WTC11 (cell line): Measurements from ENCODE around the gene WDR53.

Experiments
- CTCF ChIP-seq: fragments of 200-600 bp; IDR thresholded peaks from 2 replicates; pipeline ENCODE4 v1.8.0; 2022; ENCODE audit warnings: antibody characterized with exemption
- IRF1 ChIP-seq: sonication (generic); formaldehyde crosslinking; IDR thresholded peaks from 2 replicates; pipeline ENCODE4 v1.8.0; 2023; ENCODE audit warnings: missing genetic modification reagents
- MAX ChIP-seq: sonication (generic); formaldehyde crosslinking; IDR thresholded peaks from 2 replicates; pipeline ENCODE4 v1.8.0; 2022; ENCODE audit warnings: mild to moderate bottlenecking, missing genetic modification reagents
- MLX ChIP-seq: sonication (generic); formaldehyde crosslinking; IDR thresholded peaks from 2 replicates; pipeline ENCODE4 v1.8.1; 2023; ENCODE audit warnings: mild to moderate bottlenecking, missing genetic modification reagents, moderate library complexity
- NR2C2 ChIP-seq: sonication (generic); formaldehyde crosslinking; IDR thresholded peaks from 2 replicates; pipeline ENCODE4 v1.8.0; 2022; ENCODE audit warnings: mild to moderate bottlenecking, missing genetic modification reagents
- TEAD4 ChIP-seq: sonication (generic); formaldehyde crosslinking; IDR thresholded peaks from 2 replicates; pipeline ENCODE4 v1.8.0; 2022; ENCODE audit warnings: mild to moderate bottlenecking, missing genetic modification reagents
- ZNF512 ChIP-seq: sonication (generic); formaldehyde crosslinking; IDR thresholded peaks from 2 replicates; pipeline ENCODE4 v1.8.1; 2022; ENCODE audit warnings: missing genetic modification reagents, borderline replicate concordance

- TF ChIP-seq MAX (CRISPR knock-in tag) (no peak), ZNF512 (no peak), CTCF (no peak), IRF1 (CRISPR knock-in tag) (no peak), MLX (CRISPR knock-in tag) (no peak), NR2C2 (CRISPR knock-in tag) (no peak), TEAD4 (no peak)
Measured at GRCh38 chr3:196519718-196520082, 48.7 kb downstream of the WDR53 start.
